NCI-H1694 (cell line): ENCODE measurements around the gene ST6GAL1.
"Not testable (repeated sequence)": the region's sequence is repeated elsewhere in the genome, so short reads cannot be mapped to it uniquely, and the experiment has no call there.

ENCODE experiments used
- DNase-seq: peaks from one replicate; lab custom pipeline; 2025; lab: John Stamatoyannopoulos, UW

ST6GAL1 gene

DNA sequence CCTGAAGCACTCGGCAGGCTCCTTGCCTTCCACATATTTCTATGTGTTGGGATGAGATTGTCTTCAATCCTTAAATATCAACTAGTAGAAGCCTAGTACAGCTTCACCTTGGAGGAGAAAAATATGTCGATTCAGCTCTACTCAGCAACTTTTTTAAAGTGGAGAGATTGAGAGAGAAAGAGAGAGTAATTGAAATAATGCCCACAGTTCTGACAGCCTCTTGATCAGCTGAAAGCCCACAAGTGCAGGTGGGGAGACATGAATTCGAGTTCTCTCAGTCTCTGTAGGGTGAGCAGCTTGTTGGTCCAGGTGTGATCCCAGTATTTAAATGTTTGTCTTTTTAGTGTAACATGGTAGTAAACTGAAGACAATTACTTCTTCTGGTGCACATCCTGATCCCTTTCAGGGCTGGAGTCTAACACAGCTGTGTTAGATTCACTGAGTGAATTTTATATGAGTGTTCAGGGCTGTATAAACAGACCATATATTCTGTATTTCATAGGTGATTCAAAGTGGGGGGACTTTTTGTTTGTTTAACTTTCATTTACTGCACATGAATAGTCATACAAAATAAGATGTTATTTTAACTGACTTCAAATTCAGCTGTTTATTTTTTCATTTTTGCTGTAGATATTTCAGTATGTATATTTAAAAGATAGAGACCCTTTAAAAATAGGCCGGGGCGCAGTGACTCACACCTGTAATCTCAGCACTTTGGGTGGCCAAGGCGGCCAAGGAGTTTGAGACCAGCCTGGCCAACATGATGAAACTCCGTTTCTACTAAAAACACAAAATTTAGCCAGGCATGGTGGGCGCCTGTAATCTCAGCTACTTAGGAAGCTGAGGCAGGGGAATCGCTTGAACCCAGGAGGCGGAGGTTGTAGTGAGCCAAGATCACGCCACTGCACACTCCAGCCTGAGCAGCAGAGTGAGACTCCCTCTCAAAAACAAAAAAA is 64.0 kb downstream of the ST6GAL1 start:
- no peak for DNase-seq

DNA sequence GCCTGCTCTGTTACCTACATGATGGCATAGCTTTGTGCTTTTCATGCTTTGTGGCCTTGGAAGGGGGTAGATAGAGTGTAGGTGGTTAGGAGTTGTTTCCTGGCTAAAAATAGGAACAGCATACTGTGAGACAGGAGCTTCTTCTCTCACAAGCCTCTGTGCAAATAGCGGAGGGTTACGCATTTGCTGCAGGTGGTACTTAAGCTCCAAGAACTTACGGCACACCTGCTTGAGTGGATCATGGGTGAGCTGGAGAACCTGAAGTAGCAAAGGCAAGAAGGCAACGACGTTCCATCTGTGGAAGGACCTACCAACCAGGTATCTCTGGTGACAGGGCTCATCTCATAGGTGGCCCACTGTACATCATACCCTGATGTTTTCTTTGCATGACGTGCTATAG is 66.0 kb downstream of the ST6GAL1 start:
- no peak for DNase-seq

GRCh38 chr3:186997061-186997460 is 66.7 kb downstream of the ST6GAL1 start:
- no peak for DNase-seq

DNA sequence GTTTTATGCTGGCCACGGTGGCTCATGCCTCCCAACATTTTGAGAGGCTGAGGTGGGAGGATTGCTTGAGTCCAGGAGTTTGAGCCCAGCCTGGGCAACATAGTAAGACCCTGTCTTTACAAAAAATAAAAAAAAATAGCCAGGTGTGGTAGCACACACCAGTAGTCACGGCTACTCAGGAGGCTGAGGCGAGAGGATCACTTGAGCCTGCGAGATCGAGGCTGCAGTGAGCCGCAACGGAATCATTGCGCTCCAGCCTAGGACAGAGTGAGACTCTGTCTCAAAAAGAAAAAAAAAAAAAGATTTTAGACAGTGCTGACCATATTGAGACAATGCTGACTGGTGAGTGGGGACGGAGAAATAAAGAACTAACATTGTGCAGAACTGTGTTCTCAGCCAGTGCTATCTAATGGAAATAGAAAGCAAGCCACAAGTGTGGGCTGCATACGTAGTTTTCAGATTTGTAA is 67.2 kb downstream of the ST6GAL1 start:
- DNase-seq: no peak

DNA sequence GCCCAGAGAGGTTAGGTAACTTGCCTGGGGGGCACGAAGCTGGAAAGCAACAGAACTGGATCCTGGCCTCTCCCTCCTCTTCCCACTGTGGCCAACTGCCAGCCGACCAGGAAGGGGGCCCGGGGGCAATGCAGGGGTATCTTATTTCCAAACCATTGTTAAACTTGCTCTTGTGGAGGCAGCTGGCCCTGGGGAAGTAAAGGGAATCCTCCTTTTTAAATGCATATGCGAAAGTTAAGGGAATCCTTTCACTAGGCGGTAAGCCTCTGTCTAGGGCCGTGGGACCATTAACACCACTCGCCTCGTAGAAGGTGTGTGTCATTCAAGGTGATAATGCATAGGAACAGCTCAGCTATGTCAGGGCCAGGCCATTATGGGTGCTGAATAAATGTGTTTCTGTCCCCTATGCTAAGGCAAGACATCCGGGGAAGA is 68.6 kb downstream of the ST6GAL1 start:
- no peak for DNase-seq

DNA sequence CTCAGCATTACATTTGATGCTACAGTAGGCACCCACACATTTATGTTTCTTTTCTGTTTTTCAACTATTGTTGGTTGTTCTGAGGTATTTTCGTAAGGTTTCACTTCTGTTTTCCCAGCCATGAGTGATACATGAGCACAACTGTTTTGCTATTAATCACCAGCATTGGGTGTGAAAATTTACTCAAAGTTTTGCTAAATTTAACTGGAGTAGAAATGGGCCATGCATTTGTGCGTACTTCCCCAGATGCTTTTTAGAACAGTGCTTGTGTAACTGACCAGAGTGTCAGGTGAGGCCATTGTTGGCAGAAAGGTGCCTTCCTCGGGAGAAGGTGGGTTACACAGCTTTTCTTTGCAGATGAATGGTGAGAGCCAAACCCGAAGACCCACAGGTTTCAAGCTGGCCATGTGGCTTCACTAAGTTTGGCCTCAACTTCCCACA is 70.4 kb downstream of the ST6GAL1 start:
- no peak for DNase-seq

DNA sequence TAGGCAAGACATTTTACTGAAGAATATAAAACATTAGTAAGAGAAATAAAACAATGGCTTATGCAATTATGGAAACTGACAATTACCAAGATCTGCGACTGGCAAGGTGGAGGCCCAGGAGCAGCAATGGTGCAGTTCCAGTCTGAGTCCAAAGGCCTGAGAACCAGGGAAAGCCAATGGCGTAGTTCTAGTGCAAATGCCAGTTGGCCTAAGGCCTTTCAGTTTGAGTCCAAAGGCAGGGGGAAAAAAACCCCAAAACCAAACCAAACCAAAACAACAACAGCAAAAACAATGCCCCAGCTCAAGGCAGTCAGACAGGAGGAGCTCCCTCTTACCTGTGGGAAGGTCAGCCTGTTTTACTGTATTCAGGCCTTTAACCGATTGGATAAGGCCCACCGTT is 72.6 kb downstream of the ST6GAL1 start:
- no peak for DNase-seq

GRCh38 chr3:187005827-187006481 is 75.6 kb downstream of the ST6GAL1 start:
- no peak for DNase-seq

GRCh38 chr3:187006864-187007630 is 76.7 kb downstream of the ST6GAL1 start:
- DNase-seq: no peak

GRCh38 chr3:187010382-187010781 is 80.1 kb downstream of the ST6GAL1 start:
- DNase-seq: not testable (repeated sequence)

DNA sequence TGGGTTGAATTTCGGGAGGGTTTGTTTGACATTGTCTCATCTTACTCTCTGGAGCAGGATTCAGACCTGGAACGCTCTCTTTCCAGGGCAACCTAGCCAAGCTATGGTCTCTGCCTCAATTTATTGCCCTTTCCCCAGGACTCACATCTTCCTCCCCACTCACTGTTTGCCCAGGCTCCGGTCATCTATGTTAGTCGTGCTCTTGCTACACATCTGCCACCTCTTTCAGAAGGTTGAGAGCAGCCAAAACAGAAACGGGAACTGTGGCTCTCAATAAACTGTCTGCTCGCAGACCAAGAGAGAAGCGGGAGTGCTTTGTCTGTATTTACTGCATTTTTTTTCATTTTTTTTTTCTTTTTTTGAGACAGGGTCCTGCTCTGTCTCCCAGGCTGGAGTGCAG is 81.6 kb downstream of the ST6GAL1 start:
- no peak for DNase-seq

GRCh38 chr3:187012609-187013051 is 82.3 kb downstream of the ST6GAL1 start:
- DNase-seq: no peak

GRCh38 chr3:187013159-187013716 is 82.9 kb downstream of the ST6GAL1 start:
- no peak for DNase-seq

DNA sequence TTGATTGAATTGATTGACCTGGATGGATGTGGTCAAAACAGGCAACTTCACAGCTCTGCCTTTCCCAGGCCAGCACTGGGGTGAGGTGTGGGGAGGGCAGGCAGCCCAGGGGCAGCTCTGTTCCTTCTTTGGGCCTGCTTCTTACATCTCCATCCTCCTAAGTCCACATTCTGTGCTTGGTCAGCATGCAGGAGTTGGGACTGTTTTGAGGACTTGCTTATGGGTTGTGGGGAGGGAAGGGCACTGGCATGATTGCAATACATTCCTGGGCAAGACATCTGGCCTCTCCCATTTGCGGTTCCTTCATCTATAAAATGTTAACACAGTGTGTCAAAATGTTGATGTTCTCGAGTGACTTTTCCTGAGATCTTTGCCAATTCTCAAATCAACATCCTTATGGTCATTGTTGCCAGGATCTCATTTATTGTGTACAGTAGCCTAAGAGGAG is 84.1 kb downstream of the ST6GAL1 start:
- DNase-seq: no peak

DNA sequence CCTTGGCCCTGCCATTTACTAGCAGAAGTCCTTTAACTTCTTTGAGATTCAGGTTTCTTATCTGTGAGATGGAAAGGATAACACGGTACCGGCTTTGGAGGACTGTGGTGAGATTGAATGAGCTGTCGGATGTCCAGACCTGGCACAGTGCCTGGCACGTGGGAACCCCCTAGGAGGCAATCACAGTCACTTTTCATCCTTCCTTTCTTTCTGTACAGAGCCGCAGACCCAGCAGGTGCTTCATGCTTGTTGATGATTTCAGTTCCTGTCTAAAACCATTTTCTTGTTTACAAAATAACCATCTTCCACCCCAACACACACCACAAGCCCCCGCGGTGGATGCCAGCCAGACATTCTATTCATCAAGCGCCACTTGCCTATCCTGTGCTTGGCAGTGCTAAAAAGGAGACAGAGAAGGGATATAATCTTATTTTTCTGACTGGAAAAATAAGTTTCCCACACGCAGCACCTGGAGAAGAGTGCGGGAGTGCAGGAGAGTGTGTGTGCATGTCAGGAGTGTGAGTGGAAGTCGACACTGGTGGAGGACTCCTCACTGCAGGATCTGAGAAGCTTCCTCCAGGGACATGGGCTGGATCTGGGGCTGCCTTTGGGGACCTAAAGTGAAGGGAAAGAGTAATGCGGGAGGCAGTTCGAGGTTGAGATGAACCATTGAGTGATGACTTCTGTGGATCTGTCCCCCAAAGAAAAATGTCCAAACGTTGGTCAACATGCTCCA is 85.7 kb downstream of the ST6GAL1 start:
- DNase-seq: no peak

DNA sequence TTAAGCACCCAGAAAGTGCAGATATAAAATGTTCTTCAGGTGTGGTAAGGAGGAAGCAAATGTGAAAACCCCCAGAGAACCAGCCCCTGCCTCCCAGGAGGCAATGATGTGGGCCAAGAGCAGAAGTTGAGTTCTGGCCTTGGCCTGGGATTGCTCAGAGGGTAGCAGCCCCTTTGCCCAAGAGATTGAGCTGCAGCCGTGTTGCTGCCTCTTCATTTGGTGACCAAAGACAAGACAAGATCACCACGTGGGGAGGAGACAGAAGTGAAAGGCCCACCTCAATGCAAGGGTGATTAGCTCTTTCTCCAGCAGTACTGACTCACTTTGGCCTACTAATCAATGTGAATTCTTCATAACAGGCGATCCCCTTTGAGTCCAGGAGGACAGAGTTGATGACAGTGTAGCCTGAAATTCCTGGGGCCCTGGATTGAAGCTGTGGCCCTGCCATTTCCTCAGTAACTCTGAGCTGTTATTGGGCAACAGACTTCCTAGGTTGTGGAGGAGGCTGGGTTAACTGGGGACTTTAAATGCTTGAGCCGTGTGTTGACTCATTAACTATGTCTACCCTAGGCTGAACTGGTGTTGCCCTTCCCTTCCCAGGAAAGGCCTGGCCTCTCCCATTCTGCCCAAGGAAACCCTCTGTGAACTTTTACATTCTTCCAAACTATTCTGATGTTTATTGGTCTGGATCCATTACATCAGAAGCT is 86.5 kb downstream of the ST6GAL1 start:
- no peak for DNase-seq

GRCh38 chr3:187017511-187018230 is 87.3 kb downstream of the ST6GAL1 start:
- DNase-seq: no peak

GRCh38 chr3:187019542-187020072 is 89.3 kb downstream of the ST6GAL1 start:
- DNase-seq: no peak

- no peak for DNase-seq
These were observed 90.0 kb downstream of the ST6GAL1 start for GRCh38 chr3:187020376-187020775.
